Measurements from ENCODE around the gene HDDC2.

DNA sequence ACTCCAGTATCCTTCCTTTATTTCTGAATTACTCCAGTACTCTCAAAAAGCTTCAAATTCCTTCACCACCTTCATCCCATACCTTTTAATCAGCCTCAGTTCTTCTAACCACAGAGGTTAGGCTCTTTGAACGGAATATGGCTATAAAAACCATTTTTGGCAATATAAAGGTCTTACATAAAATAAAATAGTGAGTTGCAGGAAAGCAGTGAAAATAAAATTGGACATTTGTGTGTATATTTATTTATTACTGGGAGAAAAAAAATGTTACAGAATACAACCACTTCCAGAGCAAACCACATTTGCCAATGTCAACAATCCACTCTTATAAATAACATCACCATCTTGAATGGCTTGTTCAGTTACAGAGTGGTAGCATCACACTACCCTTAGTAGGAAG lies 7.7 kb downstream of the HDDC2 start:
- TF ChIP-seq, protein P1, sequence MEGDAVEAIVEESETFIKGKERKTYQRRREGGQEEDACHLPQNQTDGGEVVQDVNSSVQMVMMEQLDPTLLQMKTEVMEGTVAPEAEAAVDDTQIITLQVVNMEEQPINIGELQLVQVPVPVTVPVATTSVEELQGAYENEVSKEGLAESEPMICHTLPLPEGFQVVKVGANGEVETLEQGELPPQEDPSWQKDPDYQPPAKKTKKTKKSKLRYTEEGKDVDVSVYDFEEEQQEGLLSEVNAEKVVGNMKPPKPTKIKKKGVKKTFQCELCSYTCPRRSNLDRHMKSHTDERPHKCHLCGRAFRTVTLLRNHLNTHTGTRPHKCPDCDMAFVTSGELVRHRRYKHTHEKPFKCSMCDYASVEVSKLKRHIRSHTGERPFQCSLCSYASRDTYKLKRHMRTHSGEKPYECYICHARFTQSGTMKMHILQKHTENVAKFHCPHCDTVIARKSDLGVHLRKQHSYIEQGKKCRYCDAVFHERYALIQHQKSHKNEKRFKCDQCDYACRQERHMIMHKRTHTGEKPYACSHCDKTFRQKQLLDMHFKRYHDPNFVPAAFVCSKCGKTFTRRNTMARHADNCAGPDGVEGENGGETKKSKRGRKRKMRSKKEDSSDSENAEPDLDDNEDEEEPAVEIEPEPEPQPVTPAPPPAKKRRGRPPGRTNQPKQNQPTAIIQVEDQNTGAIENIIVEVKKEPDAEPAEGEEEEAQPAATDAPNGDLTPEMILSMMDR (IDR thresholded peaks at IDR 0.05; ENCODE audit: low read depth, low read length, poor library complexity, severe bottlenecking), result no peak
- TF ChIP-seq EZH2phosphoT487 (IDR thresholded peaks at IDR 0.05; ENCODE audit: borderline replicate concordance, low read length), result no peak
